OCI-LY1 (cell line): ENCODE measurements around the gene PTBP2.
A peak's percentile ranks its signal among the peaks of the same experiment; 100 is the strongest.

ENCODE experiments used
- H2AFZ ChIP-seq: fragments of 200-600 bp; sonication (generic), shearing (Covaris generic); 2 replicates; pipeline ENCODE4 v1.6.0; 2014; ENCODE audit warnings: antibody characterized with exemption, mild to moderate bottlenecking, low read length
- H3F3A ChIP-seq: fragments of 200-600 bp; sonication (generic), shearing (Covaris generic); 2 replicates; pipeline ENCODE4 v1.6.0; 2014; ENCODE audit warnings: mild to moderate bottlenecking, antibody characterized with exemption, low read length, moderate library complexity; ENCODE audit not compliant: insufficient read depth
- H3K27ac ChIP-seq: fragments of 200-600 bp; sonication (generic); 2 replicates; pipeline ENCODE4 v1.5.1; 2014; ENCODE audit warnings: low read length, mixed run types, mild to moderate bottlenecking, low read depth; ENCODE audit not compliant: poor library complexity, severe bottlenecking
- H3K27me3 ChIP-seq: fragments of 200-600 bp; sonication (generic); 2 replicates; pipeline ENCODE4 v1.6.0; 2014; ENCODE audit warnings: antibody characterized with exemption, mild to moderate bottlenecking, low read length, moderate library complexity; ENCODE audit not compliant: insufficient read depth
- H3K36me3 ChIP-seq: fragments of 200-600 bp; sonication (generic); 2 replicates; pipeline ENCODE4 v1.6.1; 2014; ENCODE audit warnings: mild to moderate bottlenecking, antibody characterized with exemption, low read length, moderate library complexity, mixed read lengths; ENCODE audit not compliant: insufficient read depth
- H3K4me1 ChIP-seq: fragments of 200-600 bp; sonication (generic); 2 replicates; pipeline ENCODE4 v1.5.1; 2014; ENCODE audit warnings: mild to moderate bottlenecking, low read length, moderate library complexity; ENCODE audit not compliant: insufficient read depth, severe bottlenecking
- H3K4me2 ChIP-seq: fragments of 200-600 bp; sonication (generic), shearing (Covaris generic); 2 replicates; pipeline ENCODE4 v1.6.1; 2014; ENCODE audit warnings: low read length
- H3K4me3 ChIP-seq: fragments of 200-600 bp; sonication (generic); 2 replicates; pipeline ENCODE4 v1.5.1; 2014; ENCODE audit warnings: low read length, low read depth, mild to moderate bottlenecking, mixed read lengths; ENCODE audit not compliant: poor library complexity, severe bottlenecking
- H3K79me2 ChIP-seq: fragments of 200-600 bp; shearing (Covaris generic); 2 replicates; pipeline ENCODE4 v1.6.1; 2016; ENCODE audit warnings: mixed run types, low read length, mixed read lengths; ENCODE audit not compliant: insufficient read depth
- H3K9ac ChIP-seq: fragments of 200-600 bp; sonication (generic), shearing (Covaris generic); 2 replicates; pipeline ENCODE4 v1.6.1; 2014; ENCODE audit warnings: mild to moderate bottlenecking, low read length, mixed read lengths
- H3K9me2 ChIP-seq: fragments of 200-600 bp; sonication (generic), shearing (Covaris generic); 2 replicates; pipeline ENCODE4 v1.6.1; 2014; ENCODE audit warnings: low read depth, mild to moderate bottlenecking, low read length, mixed read lengths
- H3K9me3 ChIP-seq: fragments of 200-600 bp; shearing (Covaris generic); 2 replicates; pipeline ENCODE4 v1.6.1; 2014; ENCODE audit warnings: low read length, mixed read lengths
- H4K20me1 ChIP-seq: fragments of 200-600 bp; sonication (generic), shearing (Covaris generic); 2 replicates; pipeline ENCODE4 v1.6.0; 2016; ENCODE audit warnings: mild to moderate bottlenecking, low read length; ENCODE audit not compliant: insufficient read depth
- EZH2 ChIP-seq: fragments of 200-600 bp; sonication (generic), shearing (Covaris generic); IDR thresholded peaks from 2 replicates; pipeline ENCODE4 v1.8.0; 2017; ENCODE audit warnings: borderline replicate concordance, mixed run types, mild to moderate bottlenecking, antibody characterized with exemption, low read length, moderate library complexity, mixed read lengths
- TF ChIP-seq, protein P1 (sequence below): fragments of 200-600 bp; sonication (generic), shearing (Covaris generic); IDR thresholded peaks from 2 replicates; pipeline ENCODE4 v1.5.1; 2017; ENCODE audit warnings: mild to moderate bottlenecking, antibody characterized with exemption, low read length, moderate library complexity, mixed read lengths

The PTBP2 gene

DNA sequence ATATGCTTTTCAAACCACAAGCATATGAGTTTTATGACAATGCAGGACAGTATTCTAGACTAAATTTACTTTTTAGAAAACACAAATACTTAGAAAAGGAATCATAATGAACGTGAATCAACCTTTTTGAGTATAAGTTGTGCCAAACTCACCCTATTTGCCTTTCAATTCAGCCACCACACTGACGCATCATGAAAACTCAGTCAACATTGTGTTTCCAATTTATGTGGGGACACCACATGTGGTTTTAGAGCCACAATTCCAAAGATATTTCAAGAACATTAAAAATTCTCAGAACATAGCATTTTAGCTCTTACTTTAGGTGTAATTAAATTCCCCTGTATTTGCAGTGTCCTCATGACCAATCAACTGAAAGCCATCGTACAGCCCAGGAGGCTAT is 118.8 kb downstream of the PTBP2 start:
- TF ChIP-seq, protein P1, sequence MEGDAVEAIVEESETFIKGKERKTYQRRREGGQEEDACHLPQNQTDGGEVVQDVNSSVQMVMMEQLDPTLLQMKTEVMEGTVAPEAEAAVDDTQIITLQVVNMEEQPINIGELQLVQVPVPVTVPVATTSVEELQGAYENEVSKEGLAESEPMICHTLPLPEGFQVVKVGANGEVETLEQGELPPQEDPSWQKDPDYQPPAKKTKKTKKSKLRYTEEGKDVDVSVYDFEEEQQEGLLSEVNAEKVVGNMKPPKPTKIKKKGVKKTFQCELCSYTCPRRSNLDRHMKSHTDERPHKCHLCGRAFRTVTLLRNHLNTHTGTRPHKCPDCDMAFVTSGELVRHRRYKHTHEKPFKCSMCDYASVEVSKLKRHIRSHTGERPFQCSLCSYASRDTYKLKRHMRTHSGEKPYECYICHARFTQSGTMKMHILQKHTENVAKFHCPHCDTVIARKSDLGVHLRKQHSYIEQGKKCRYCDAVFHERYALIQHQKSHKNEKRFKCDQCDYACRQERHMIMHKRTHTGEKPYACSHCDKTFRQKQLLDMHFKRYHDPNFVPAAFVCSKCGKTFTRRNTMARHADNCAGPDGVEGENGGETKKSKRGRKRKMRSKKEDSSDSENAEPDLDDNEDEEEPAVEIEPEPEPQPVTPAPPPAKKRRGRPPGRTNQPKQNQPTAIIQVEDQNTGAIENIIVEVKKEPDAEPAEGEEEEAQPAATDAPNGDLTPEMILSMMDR: no peak
- no peak for TF ChIP-seq EZH2
- Histone ChIP-seq H3K9me3 (no peaks in the 10 kb centered on the region), H3K4me2 (no peak overlapping the region), H3K4me1 (no peaks in the 10 kb centered on the region), H3K9me2 (no peaks in the 10 kb centered on the region), H3K27me3 (no peaks in the 10 kb centered on the region), H3K9ac (no peak overlapping the region), H3F3A (no peaks in the 10 kb centered on the region), H2AFZ (no peak overlapping the region), H3K36me3 (no peaks in the 10 kb centered on the region), H4K20me1 (no peaks in the 10 kb centered on the region), H3K4me3 (no peak overlapping the region), H3K79me2 (no peaks in the 10 kb centered on the region), H3K27ac (no peak overlapping the region)

DNA sequence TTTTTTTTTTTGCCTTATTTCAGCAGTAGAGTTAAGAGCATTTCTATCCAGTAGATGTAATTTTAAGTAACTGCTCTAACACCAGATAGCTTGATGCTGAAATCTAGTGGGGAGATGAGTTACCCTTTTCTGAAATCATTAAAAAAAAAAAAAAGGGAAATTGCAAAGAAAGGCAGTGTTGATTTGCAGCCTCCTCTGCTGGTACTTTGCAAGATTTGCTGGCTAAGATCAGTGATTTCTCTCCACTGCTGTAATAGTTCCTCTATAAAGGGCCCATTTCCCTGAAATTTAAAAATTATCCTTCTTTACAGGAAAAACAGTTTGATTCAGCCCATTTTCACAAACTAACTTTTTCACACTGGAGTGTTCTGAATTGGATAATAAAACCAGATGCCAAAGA is 120.6 kb downstream of the PTBP2 start:
- Histone ChIP-seq H3K79me2 (no peaks in the 10 kb centered on the region), H3K4me1 (no peaks in the 10 kb centered on the region), H4K20me1 (no peaks in the 10 kb centered on the region), H3K9me3 (no peaks in the 10 kb centered on the region), H3K9ac (no peak overlapping the region), H3K36me3 (no peaks in the 10 kb centered on the region), H3K27me3 (no peaks in the 10 kb centered on the region), H3F3A (no peaks in the 10 kb centered on the region), H3K9me2 (no peaks in the 10 kb centered on the region), H3K27ac (no peak overlapping the region), H3K4me3 (no peak overlapping the region), H3K4me2 (no peak overlapping the region), H2AFZ (no peak overlapping the region)
- TF ChIP-seq, protein P1: peak; percentile 51
- TF ChIP-seq EZH2: no peak

DNA sequence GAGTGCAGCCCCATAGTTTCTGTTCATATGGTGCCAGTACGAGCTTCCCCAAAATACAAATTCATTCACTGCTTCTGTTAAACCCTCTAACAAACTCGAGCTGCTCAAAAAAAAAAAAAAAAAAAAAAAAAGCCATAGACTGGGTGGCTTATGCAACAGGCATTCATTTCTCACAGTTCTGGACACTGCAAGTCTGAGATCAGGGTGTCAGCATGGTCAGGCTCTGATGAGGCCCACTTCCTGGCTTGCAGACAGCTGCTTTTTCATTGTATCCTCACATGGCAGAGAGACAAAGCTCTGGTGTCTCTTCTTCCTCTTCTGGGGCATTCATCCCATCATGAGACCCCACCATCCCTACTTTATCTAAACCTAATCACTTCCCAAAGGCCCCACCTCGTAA is 121.6 kb downstream of the PTBP2 start:
- no peaks in the 10 kb centered on the region for H3K36me3 ChIP-seq
- H3K4me2 ChIP-seq: no peak overlapping the region
- no peak for TF ChIP-seq EZH2
- TF ChIP-seq, protein P1: no peak
- H3K9me3 ChIP-seq: no peaks in the 10 kb centered on the region
- H2AFZ ChIP-seq: no peak overlapping the region
- no peaks in the 10 kb centered on the region for H3K4me1 ChIP-seq
- no peaks in the 10 kb centered on the region for H4K20me1 ChIP-seq
- H3K9ac ChIP-seq: no peak overlapping the region
- H3K27ac ChIP-seq: no peak overlapping the region
- no peaks in the 10 kb centered on the region for H3K79me2 ChIP-seq
- H3K9me2 ChIP-seq: no peaks in the 10 kb centered on the region
- H3F3A ChIP-seq: no peaks in the 10 kb centered on the region
- H3K4me3 ChIP-seq: no peak overlapping the region
- H3K27me3 ChIP-seq: no peaks in the 10 kb centered on the region
